ENCODE data around the gene ZNF48.
A peak's percentile ranks its signal among the peaks of the same experiment; 100 is the strongest.

The ZNF48 gene

GRCh38 chr16:30444231-30445148 lies 49.3 kb downstream of the ZNF48 start:
- no peak for DNase-seq

- no peak for DNase-seq
Measured at GRCh38 chr16:30445149-30445407, 49.9 kb downstream of the ZNF48 start.

- peak; percentile 97 for DNase-seq
Measured at GRCh38 chr16:30445408-30446202, 50.4 kb downstream of the ZNF48 start, which contains the start of gene SEPHS2. Gene SEPHS2 (minus strand): TSS chr16:30445874. CDS start chr16:30445727, 147 bp downstream.

GRCh38 chr16:30446203-30446595 lies 51.0 kb downstream of the ZNF48 start:
- DNase-seq = no peak

GRCh38 chr16:30447512-30448226 lies 52.4 kb downstream of the ZNF48 start:
- DNase-seq = no peak

- DNase-seq = no peak
Measured at GRCh38 chr16:30449116-30449435, 53.9 kb downstream of the ZNF48 start.

Measured in stimulated activated CD4-positive, alpha-beta T cell treated with anti-CD3 and anti-CD28 coated beads, Interleukin-1b, Interleukin-23, amount 100 ng/mL, for 48 hours (primary cell).